ENCODE measurements around the gene NEGR1. TPM values are rescaled to one million over a fixed set of nuclear protein-coding genes. Genes with fewer than 3 reads are reported as not detected.

NEGR1 gene
- total and polyA plus RNA-seq, 4 donors = 0.08 to 0.14 (median 0.12) TPM; not detected in 1

DNA sequence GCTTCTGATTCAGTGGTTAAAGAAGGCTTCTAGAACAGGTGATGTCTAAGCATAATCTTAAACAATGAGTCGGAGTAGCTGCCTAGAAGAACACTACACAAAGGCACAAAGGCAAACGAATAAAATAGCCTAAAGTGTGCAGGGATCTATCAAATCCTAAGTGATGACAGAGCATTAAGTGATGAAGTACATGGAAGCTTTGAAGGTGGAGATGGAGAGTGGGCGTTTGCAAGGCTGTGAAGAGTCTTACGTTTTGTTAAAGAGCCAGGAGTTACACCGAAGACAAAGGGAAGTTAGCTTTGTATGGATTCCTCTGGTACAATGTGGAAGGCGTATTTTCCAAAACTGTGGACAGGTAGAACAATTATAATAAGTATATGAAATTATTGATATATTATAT, 270.6 kb downstream of the NEGR1 start:
- Histone ChIP-seq H3K4me1 (ENCODE audit: control insufficient read depth in 4 of 4, insufficient read depth in 4 of 4, low read length in 3 of 4) (no peaks in the 10 kb centered on the region), H3K9me3 (ENCODE audit: control insufficient read depth in 4 of 4, low read length in 3 of 4) (no peaks in the 10 kb centered on the region), H3K36me3 (ENCODE audit: control insufficient read depth in 4 of 4, insufficient read depth in 3 of 4, low read depth in 1 of 4, low read length in 3 of 4) (no peaks in the 10 kb centered on the region), H3K4me3 (ENCODE audit: low read depth in 1 of 3, low read length in 3 of 3) (no peak overlapping the region), H3K27ac (ENCODE audit: low read depth in 1 of 2, low read length in 2 of 2) (no peak overlapping the region), H3K9ac (ENCODE audit: low read depth in 1 of 2, low read length in 2 of 2) (no peak overlapping the region), H3K27me3 (ENCODE audit: control insufficient read depth in 4 of 4, insufficient read depth in 4 of 4, low read length in 3 of 4) (no peaks in the 10 kb centered on the region)
- no peak for TF ChIP-seq FOXA2 (IDR thresholded peaks at IDR 0.05)
- TF ChIP-seq TAF1 (conservative IDR thresholded peaks at IDR 0.05) = no peak
- no peak for TF ChIP-seq RXRA (IDR thresholded peaks at IDR 0.05)
- TF ChIP-seq, protein P1, sequence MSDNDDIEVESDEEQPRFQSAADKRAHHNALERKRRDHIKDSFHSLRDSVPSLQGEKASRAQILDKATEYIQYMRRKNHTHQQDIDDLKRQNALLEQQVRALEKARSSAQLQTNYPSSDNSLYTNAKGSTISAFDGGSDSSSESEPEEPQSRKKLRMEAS (IDR thresholded peaks at IDR 0.05) = no peak
- no peak for TF ChIP-seq GABPA (IDR thresholded peaks at IDR 0.05 in 1 of 2, conservative IDR thresholded peaks at IDR 0.05 in 1 of 2)
- TF ChIP-seq, protein P2, sequence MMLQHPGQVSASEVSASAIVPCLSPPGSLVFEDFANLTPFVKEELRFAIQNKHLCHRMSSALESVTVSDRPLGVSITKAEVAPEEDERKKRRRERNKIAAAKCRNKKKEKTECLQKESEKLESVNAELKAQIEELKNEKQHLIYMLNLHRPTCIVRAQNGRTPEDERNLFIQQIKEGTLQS (IDR thresholded peaks at IDR 0.05) = no peak
- TF ChIP-seq, protein P3, sequence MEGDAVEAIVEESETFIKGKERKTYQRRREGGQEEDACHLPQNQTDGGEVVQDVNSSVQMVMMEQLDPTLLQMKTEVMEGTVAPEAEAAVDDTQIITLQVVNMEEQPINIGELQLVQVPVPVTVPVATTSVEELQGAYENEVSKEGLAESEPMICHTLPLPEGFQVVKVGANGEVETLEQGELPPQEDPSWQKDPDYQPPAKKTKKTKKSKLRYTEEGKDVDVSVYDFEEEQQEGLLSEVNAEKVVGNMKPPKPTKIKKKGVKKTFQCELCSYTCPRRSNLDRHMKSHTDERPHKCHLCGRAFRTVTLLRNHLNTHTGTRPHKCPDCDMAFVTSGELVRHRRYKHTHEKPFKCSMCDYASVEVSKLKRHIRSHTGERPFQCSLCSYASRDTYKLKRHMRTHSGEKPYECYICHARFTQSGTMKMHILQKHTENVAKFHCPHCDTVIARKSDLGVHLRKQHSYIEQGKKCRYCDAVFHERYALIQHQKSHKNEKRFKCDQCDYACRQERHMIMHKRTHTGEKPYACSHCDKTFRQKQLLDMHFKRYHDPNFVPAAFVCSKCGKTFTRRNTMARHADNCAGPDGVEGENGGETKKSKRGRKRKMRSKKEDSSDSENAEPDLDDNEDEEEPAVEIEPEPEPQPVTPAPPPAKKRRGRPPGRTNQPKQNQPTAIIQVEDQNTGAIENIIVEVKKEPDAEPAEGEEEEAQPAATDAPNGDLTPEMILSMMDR (IDR thresholded peaks at IDR 0.05; ENCODE audit: low read depth, low read length, missing input control) = no peak
- DNase-seq (ENCODE audit: low spot score) = no peak
- 72% methylated on average over 6 of the region's 6 CpGs for WGBS

DNA sequence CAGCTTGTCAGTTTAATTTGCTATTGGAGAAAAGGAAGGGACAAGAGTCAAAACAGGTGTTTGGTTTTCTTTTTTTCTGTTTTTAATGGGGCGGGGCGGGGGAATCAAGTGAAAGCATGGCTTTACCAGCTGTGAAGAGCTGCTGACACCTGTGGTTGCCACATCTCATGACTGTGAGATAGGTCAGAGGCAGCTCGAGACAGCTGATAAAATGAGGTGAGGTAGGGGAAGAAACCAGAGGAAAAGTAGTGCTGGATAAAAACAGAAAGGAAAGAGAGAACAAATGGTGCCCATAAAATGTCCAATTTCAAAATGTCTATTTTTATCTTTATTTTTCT, 272.3 kb downstream of the NEGR1 start:
- Histone ChIP-seq H3K27me3 (ENCODE audit: control insufficient read depth in 4 of 4, insufficient read depth in 4 of 4, low read length in 3 of 4) (no peaks in the 10 kb centered on the region), H3K9ac (ENCODE audit: low read depth in 1 of 2, low read length in 2 of 2) (no peak overlapping the region), H3K9me3 (ENCODE audit: control insufficient read depth in 4 of 4, low read length in 3 of 4) (no peaks in the 10 kb centered on the region), H3K36me3 (ENCODE audit: control insufficient read depth in 4 of 4, insufficient read depth in 3 of 4, low read depth in 1 of 4, low read length in 3 of 4) (no peaks in the 10 kb centered on the region), H3K27ac (ENCODE audit: low read depth in 1 of 2, low read length in 2 of 2) (no peak overlapping the region), H3K4me1 (ENCODE audit: control insufficient read depth in 4 of 4, insufficient read depth in 4 of 4, low read length in 3 of 4) (no peaks in the 10 kb centered on the region), H3K4me3 (ENCODE audit: low read depth in 1 of 3, low read length in 3 of 3) (no peak overlapping the region)
- 48% methylated on average over 3 of the region's 3 CpGs for WGBS
- DNase-seq (ENCODE audit: low spot score) = no peak
- TF ChIP-seq FOXA2 (IDR thresholded peaks at IDR 0.05) = no peak
- TF ChIP-seq HNF4G (IDR thresholded peaks at IDR 0.05) = no peak
- TF ChIP-seq SP1 (IDR thresholded peaks at IDR 0.05) = no peak
- TF ChIP-seq EGR1 (IDR thresholded peaks at IDR 0.05; ENCODE audit: low read depth in 2 of 2) = no peak
- TF ChIP-seq, protein P1 (IDR thresholded peaks at IDR 0.05) = no peak
- TF ChIP-seq RXRA (IDR thresholded peaks at IDR 0.05) = no peak
- no peak for TF ChIP-seq HNF4A (conservative IDR thresholded peaks at IDR 0.05)
- no peak for TF ChIP-seq GABPA (IDR thresholded peaks at IDR 0.05 in 1 of 2, conservative IDR thresholded peaks at IDR 0.05 in 1 of 2)
- TF ChIP-seq, protein P4, sequence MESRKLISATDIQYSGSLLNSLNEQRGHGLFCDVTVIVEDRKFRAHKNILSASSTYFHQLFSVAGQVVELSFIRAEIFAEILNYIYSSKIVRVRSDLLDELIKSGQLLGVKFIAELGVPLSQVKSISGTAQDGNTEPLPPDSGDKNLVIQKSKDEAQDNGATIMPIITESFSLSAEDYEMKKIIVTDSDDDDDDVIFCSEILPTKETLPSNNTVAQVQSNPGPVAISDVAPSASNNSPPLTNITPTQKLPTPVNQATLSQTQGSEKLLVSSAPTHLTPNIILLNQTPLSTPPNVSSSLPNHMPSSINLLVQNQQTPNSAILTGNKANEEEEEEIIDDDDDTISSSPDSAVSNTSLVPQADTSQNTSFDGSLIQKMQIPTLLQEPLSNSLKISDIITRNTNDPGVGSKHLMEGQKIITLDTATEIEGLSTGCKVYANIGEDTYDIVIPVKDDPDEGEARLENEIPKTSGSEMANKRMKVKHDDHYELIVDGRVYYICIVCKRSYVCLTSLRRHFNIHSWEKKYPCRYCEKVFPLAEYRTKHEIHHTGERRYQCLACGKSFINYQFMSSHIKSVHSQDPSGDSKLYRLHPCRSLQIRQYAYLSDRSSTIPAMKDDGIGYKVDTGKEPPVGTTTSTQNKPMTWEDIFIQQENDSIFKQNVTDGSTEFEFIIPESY (IDR thresholded peaks at IDR 0.05) = no peak
- no peak for TF ChIP-seq RAD21 (IDR thresholded peaks at IDR 0.05)
- TF ChIP-seq, protein P2 (IDR thresholded peaks at IDR 0.05) = no peak
- no peak for TF ChIP-seq FOXA1 (IDR thresholded peaks at IDR 0.05)
- TF ChIP-seq TAF1 (conservative IDR thresholded peaks at IDR 0.05) = no peak
- TF ChIP-seq, protein P5, sequence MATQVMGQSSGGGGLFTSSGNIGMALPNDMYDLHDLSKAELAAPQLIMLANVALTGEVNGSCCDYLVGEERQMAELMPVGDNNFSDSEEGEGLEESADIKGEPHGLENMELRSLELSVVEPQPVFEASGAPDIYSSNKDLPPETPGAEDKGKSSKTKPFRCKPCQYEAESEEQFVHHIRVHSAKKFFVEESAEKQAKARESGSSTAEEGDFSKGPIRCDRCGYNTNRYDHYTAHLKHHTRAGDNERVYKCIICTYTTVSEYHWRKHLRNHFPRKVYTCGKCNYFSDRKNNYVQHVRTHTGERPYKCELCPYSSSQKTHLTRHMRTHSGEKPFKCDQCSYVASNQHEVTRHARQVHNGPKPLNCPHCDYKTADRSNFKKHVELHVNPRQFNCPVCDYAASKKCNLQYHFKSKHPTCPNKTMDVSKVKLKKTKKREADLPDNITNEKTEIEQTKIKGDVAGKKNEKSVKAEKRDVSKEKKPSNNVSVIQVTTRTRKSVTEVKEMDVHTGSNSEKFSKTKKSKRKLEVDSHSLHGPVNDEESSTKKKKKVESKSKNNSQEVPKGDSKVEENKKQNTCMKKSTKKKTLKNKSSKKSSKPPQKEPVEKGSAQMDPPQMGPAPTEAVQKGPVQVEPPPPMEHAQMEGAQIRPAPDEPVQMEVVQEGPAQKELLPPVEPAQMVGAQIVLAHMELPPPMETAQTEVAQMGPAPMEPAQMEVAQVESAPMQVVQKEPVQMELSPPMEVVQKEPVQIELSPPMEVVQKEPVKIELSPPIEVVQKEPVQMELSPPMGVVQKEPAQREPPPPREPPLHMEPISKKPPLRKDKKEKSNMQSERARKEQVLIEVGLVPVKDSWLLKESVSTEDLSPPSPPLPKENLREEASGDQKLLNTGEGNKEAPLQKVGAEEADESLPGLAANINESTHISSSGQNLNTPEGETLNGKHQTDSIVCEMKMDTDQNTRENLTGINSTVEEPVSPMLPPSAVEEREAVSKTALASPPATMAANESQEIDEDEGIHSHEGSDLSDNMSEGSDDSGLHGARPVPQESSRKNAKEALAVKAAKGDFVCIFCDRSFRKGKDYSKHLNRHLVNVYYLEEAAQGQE (IDR thresholded peaks at IDR 0.05) = no peak
